ENCODE results near the gene LRRC3. TPM values are rescaled to one million over a fixed set of nuclear protein-coding genes. Genes with fewer than 3 reads are reported as not detected.

The LRRC3 gene
- total RNA-seq, 1 experiment from 2014 or later = 5.7 TPM

- H3K27me3 Mint-ChIP-seq (ENCODE audit: low read depth) = peaks cover 1% of the 10 kb centered on the region
- no peak overlapping the region for H3K27ac Mint-ChIP-seq
- TF ChIP-seq, protein P1, sequence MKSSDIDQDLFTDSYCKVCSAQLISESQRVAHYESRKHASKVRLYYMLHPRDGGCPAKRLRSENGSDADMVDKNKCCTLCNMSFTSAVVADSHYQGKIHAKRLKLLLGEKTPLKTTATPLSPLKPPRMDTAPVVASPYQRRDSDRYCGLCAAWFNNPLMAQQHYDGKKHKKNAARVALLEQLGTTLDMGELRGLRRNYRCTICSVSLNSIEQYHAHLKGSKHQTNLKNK (CRISPR knock-in tag; IDR thresholded peaks at IDR 0.05) = no peak
- no peak for TF ChIP-seq ZNF416 (CRISPR knock-in tag; IDR thresholded peaks at IDR 0.05)
- no peak for TF ChIP-seq TP53 (CRISPR knock-in tag; IDR thresholded peaks at IDR 0.05)
- TF ChIP-seq NR2C2 (CRISPR knock-in tag; IDR thresholded peaks at IDR 0.05) = no peak
- TF ChIP-seq, protein P2, sequence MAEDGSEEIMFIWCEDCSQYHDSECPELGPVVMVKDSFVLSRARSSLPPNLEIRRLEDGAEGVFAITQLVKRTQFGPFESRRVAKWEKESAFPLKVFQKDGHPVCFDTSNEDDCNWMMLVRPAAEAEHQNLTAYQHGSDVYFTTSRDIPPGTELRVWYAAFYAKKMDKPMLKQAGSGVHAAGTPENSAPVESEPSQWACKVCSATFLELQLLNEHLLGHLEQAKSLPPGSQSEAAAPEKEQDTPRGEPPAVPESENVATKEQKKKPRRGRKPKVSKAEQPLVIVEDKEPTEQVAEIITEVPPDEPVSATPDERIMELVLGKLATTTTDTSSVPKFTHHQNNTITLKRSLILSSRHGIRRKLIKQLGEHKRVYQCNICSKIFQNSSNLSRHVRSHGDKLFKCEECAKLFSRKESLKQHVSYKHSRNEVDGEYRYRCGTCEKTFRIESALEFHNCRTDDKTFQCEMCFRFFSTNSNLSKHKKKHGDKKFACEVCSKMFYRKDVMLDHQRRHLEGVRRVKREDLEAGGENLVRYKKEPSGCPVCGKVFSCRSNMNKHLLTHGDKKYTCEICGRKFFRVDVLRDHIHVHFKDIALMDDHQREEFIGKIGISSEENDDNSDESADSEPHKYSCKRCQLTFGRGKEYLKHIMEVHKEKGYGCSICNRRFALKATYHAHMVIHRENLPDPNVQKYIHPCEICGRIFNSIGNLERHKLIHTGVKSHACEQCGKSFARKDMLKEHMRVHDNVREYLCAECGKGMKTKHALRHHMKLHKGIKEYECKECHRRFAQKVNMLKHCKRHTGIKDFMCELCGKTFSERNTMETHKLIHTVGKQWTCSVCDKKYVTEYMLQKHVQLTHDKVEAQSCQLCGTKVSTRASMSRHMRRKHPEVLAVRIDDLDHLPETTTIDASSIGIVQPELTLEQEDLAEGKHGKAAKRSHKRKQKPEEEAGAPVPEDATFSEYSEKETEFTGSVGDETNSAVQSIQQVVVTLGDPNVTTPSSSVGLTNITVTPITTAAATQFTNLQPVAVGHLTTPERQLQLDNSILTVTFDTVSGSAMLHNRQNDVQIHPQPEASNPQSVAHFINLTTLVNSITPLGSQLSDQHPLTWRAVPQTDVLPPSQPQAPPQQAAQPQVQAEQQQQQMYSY (CRISPR knock-in tag; IDR thresholded peaks at IDR 0.05) = no peak
- TF ChIP-seq FOXJ3 (CRISPR knock-in tag; IDR thresholded peaks at IDR 0.05; ENCODE audit: borderline replicate concordance) = no peak
- TF ChIP-seq ATF3 (CRISPR knock-in tag; conservative IDR thresholded peaks at IDR 0.05) = no peak
- TF ChIP-seq EMX1 (CRISPR knock-in tag; IDR thresholded peaks at IDR 0.05) = no peak
- TF ChIP-seq MLX (CRISPR knock-in tag; IDR thresholded peaks at IDR 0.05) = no peak
- ChIA-PET CTCF (no interaction called here), POLR2A (no interaction called here)
- 0 out of 2 replicates have a peak, but pooled peaks cover under 1% of the 10 kb centered on the region for H3K9me3 Mint-ChIP-seq
- DNase-seq (ENCODE audit: low spot score) (no peak), ATAC-seq (no peak)
- H3K4me1 Mint-ChIP-seq = peaks cover 9% of the 10 kb centered on the region; the same call in 1 of the 2 replicates
- H3K4me3 Mint-ChIP-seq = no peak overlapping the region
- no peaks in the 10 kb centered on the region for H3K36me3 Mint-ChIP-seq
Observed at GRCh38 chr21:44458971-44459711, 3.8 kb downstream of the LRRC3 start.

DNA sequence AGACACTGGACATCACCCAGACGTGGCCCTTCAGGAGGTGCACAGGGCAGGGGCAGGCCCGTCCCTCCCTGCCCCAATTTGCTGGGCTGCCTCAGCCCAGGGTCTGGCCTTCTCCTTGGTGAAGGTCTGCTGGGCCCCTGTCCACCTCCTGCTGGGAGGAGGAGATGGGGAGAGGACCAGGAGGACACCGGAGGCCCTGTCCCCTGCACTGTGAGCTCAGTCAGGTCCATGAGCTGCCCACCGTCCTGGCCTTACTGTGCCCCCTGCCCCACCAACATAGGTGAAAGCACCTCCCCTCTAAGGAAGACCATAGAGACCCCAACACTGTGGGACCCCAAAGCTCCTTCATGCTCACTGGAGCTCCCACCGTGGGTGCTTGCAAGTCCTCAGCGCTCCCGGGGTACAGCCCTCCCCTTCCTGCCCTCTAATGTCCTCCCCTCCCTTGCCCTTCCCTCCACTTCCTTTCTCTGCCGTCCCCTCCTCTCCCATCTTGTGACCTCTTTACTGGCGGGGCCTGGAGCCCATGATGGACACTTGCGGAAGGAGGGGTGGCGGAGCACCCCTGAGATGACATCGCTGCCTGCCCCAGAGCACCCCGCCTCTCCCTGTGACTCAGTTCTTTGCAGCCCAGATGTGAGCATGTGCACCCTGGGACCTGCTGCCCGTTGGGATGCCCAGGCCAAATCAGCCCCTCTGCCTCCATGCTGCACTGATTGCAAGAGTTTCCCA, 4.6 kb downstream of the LRRC3 start:
- no peak for DNase-seq (ENCODE audit: low spot score)
- POLR2A ChIA-PET = no interaction called here

More for the DNA sequence above, 4.6 kb downstream of the LRRC3 start:
- CTCF ChIA-PET = no interaction called here
- no peak for ATAC-seq
- Mint-ChIP-seq H3K27ac (no peak overlapping the region), H3K9me3 (no peaks in the 10 kb centered on the region), H3K4me1 (0 out of 2 replicates have a peak, but pooled peaks cover 4% of the 10 kb centered on the region), H3K4me3 (no peak overlapping the region), H3K27me3 (ENCODE audit: low read depth) (no peaks in the 10 kb centered on the region), H3K36me3 (no peaks in the 10 kb centered on the region)
- no peak for TF ChIP-seq SMAD4 (CRISPR knock-in tag; IDR thresholded peaks at IDR 0.05)
- TF ChIP-seq ATF3 (CRISPR knock-in tag; conservative IDR thresholded peaks at IDR 0.05) = no peak
- no peak for TF ChIP-seq KAT7 (CRISPR knock-in tag; IDR thresholded peaks at IDR 0.05; ENCODE audit: borderline replicate concordance)
- no peak for TF ChIP-seq GTF2I (CRISPR knock-in tag; conservative IDR thresholded peaks at IDR 0.05)
- TF ChIP-seq ZNF317 (CRISPR knock-in tag; IDR thresholded peaks at IDR 0.05; ENCODE audit: borderline replicate concordance, low read depth) = no peak
- TF ChIP-seq GABPB1 (CRISPR knock-in tag; IDR thresholded peaks at IDR 0.05) = no peak
- TF ChIP-seq TCF7 (CRISPR knock-in tag; IDR thresholded peaks at IDR 0.05; ENCODE audit: low read depth) = no peak
- TF ChIP-seq ZBTB21 (CRISPR knock-in tag; IDR thresholded peaks at IDR 0.05; ENCODE audit: borderline replicate concordance) = no peak
- TF ChIP-seq OVOL2 (CRISPR knock-in tag; IDR thresholded peaks at IDR 0.05; ENCODE audit: borderline replicate concordance) = no peak
- TF ChIP-seq MAX (CRISPR knock-in tag; IDR thresholded peaks at IDR 0.05) = no peak
- TF ChIP-seq, protein P3, sequence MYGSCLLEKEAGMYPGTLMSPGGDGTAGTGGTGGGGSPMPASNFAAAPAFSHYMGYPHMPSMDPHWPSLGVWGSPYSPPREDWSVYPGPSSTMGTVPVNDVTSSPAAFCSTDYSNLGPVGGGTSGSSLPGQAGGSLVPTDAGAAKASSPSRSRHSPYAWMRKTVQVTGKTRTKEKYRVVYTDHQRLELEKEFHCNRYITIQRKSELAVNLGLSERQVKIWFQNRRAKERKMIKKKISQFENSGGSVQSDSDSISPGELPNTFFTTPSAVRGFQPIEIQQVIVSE (CRISPR knock-in tag; IDR thresholded peaks at IDR 0.05; ENCODE audit: borderline replicate concordance) = no peak
- no peak for TF ChIP-seq TEAD1 (CRISPR knock-in tag; IDR thresholded peaks at IDR 0.05)
- no peak for TF ChIP-seq USF1 (CRISPR knock-in tag; IDR thresholded peaks at IDR 0.05)
